ENCODE results near the gene VPS13C.

VPS13C gene

GRCh38 chr15:61935493-61935892 is 124.8 kb downstream of the VPS13C start:
- Histone ChIP-seq H3K9ac (ENCODE audit: insufficient read length, low read depth) (no peak overlapping the region), H3K4me1 (ENCODE audit: insufficient read depth, insufficient read length) (no peaks in the 10 kb centered on the region), H3K4me3 (ENCODE audit: insufficient read length, low read depth) (no peak overlapping the region), H3K9me3 (ENCODE audit: insufficient read depth, low read length) (no peaks in the 10 kb centered on the region), H3K27me3 (ENCODE audit: insufficient read depth, insufficient read length) (no peaks in the 10 kb centered on the region), H3K36me3 (ENCODE audit: insufficient read depth, insufficient read length, low read length) (no peaks in the 10 kb centered on the region)
- TF ChIP-seq ZNF274 (IDR thresholded peaks at IDR 0.05; ENCODE audit: low read depth, low read length) (no peak), SUZ12 (IDR thresholded peaks at IDR 0.05; ENCODE audit: extremely low read depth, insufficient read depth, insufficient read length) (no peak), YY1 (IDR thresholded peaks at IDR 0.05; ENCODE audit: insufficient read depth, insufficient read length) (no peak)
- no peak for DNase-seq (ENCODE audit: low read depth, low spot score)

GRCh38 chr15:61929452-61929851 is 130.8 kb downstream of the VPS13C start:
- Histone ChIP-seq H3K4me3 (ENCODE audit: insufficient read length, low read depth) (no peak overlapping the region), H3K9ac (ENCODE audit: insufficient read length, low read depth) (no peak overlapping the region), H3K9me3 (ENCODE audit: insufficient read depth, low read length) (no peaks in the 10 kb centered on the region), H3K27me3 (ENCODE audit: insufficient read depth, insufficient read length) (no peaks in the 10 kb centered on the region), H3K4me1 (ENCODE audit: insufficient read depth, insufficient read length) (no peaks in the 10 kb centered on the region), H3K36me3 (ENCODE audit: insufficient read depth, insufficient read length, low read length) (no peaks in the 10 kb centered on the region)
- TF ChIP-seq ZNF274 (IDR thresholded peaks at IDR 0.05; ENCODE audit: low read depth, low read length) (no peak), SUZ12 (IDR thresholded peaks at IDR 0.05; ENCODE audit: extremely low read depth, insufficient read depth, insufficient read length) (no peak), YY1 (IDR thresholded peaks at IDR 0.05; ENCODE audit: insufficient read depth, insufficient read length) (no peak)
- no peak for DNase-seq (ENCODE audit: low read depth, low spot score)

- DNase-seq (ENCODE audit: low read depth, low spot score): no peak
- Histone ChIP-seq H3K9ac (ENCODE audit: insufficient read length, low read depth) (no peak overlapping the region), H3K4me3 (ENCODE audit: insufficient read length, low read depth) (no peak overlapping the region), H3K9me3 (ENCODE audit: insufficient read depth, low read length) (no peaks in the 10 kb centered on the region), H3K27me3 (ENCODE audit: insufficient read depth, insufficient read length) (no peaks in the 10 kb centered on the region), H3K36me3 (ENCODE audit: insufficient read depth, insufficient read length, low read length) (peaks cover 3% of the 10 kb centered on the region), H3K4me1 (ENCODE audit: insufficient read depth, insufficient read length) (no peaks in the 10 kb centered on the region)
- TF ChIP-seq ZNF274 (IDR thresholded peaks at IDR 0.05; ENCODE audit: low read depth, low read length) (no peak), YY1 (IDR thresholded peaks at IDR 0.05; ENCODE audit: insufficient read depth, insufficient read length) (no peak), SUZ12 (IDR thresholded peaks at IDR 0.05; ENCODE audit: extremely low read depth, insufficient read depth, insufficient read length) (no peak)
These were observed 137.1 kb downstream of the VPS13C start for GRCh38 chr15:61923173-61923572.

DNA sequence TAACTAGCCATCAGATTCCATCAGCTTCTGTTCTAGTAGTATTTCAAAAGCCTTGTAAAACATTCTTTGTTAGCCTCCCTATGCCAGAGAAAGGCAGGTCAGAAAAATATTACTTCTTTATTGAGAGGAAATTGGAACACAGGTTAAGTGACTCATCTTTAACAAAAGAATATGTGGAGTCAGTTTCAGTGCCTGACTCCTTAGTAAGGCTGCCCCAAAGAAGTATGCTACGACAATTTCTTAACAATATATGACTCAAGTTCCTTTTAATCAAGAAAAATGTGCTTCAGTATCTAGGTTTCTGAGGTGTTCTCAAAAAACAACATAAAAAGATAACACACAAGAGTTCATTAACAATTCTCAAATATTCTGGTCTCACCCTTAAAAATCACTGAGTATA is 139.2 kb downstream of the VPS13C start:
- Histone ChIP-seq H3K27me3 (ENCODE audit: insufficient read depth, insufficient read length) (no peaks in the 10 kb centered on the region), H3K4me3 (ENCODE audit: insufficient read length, low read depth) (no peak overlapping the region), H3K36me3 (ENCODE audit: insufficient read depth, insufficient read length, low read length) (peaks cover 12% of the 10 kb centered on the region), H3K9me3 (ENCODE audit: insufficient read depth, low read length) (no peaks in the 10 kb centered on the region), H3K9ac (ENCODE audit: insufficient read length, low read depth) (no peak overlapping the region), H3K4me1 (ENCODE audit: insufficient read depth, insufficient read length) (no peaks in the 10 kb centered on the region)
- TF ChIP-seq ZNF274 (IDR thresholded peaks at IDR 0.05; ENCODE audit: low read depth, low read length): no peak
- no peak for DNase-seq (ENCODE audit: low read depth, low spot score)

GRCh38 chr15:61917457-61917856 is 142.8 kb downstream of the VPS13C start:
- DNase-seq (ENCODE audit: low read depth, low spot score): no peak
- Histone ChIP-seq H3K9me3 (ENCODE audit: insufficient read depth, low read length) (no peaks in the 10 kb centered on the region), H3K36me3 (ENCODE audit: insufficient read depth, insufficient read length, low read length) (peaks cover 12% of the 10 kb centered on the region), H3K4me3 (ENCODE audit: insufficient read length, low read depth) (no peak overlapping the region), H3K27me3 (ENCODE audit: insufficient read depth, insufficient read length) (no peaks in the 10 kb centered on the region), H3K9ac (ENCODE audit: insufficient read length, low read depth) (no peak overlapping the region), H3K4me1 (ENCODE audit: insufficient read depth, insufficient read length) (no peaks in the 10 kb centered on the region)
- TF ChIP-seq ZNF274 (IDR thresholded peaks at IDR 0.05; ENCODE audit: low read depth, low read length): no peak
- no peak for TF ChIP-seq YY1 (IDR thresholded peaks at IDR 0.05; ENCODE audit: insufficient read depth, insufficient read length)
- TF ChIP-seq SUZ12 (IDR thresholded peaks at IDR 0.05; ENCODE audit: extremely low read depth, insufficient read depth, insufficient read length): no peak

- H3K36me3 ChIP-seq (ENCODE audit: insufficient read depth, insufficient read length, low read length): peaks cover 9% of the 10 kb centered on the region
- no peaks in the 10 kb centered on the region for H3K9me3 ChIP-seq (ENCODE audit: insufficient read depth, low read length)
- H3K4me3 ChIP-seq (ENCODE audit: insufficient read length, low read depth): no peak overlapping the region
- no peaks in the 10 kb centered on the region for H3K4me1 ChIP-seq (ENCODE audit: insufficient read depth, insufficient read length)
- H3K9ac ChIP-seq (ENCODE audit: insufficient read length, low read depth): no peak overlapping the region
- H3K27me3 ChIP-seq (ENCODE audit: insufficient read depth, insufficient read length): no peaks in the 10 kb centered on the region
- no peak for DNase-seq (ENCODE audit: low read depth, low spot score)
- TF ChIP-seq YY1 (IDR thresholded peaks at IDR 0.05; ENCODE audit: insufficient read depth, insufficient read length) (no peak), SUZ12 (IDR thresholded peaks at IDR 0.05; ENCODE audit: extremely low read depth, insufficient read depth, insufficient read length) (no peak), ZNF274 (IDR thresholded peaks at IDR 0.05; ENCODE audit: low read depth, low read length) (no peak)
These were observed 144.1 kb downstream of the VPS13C start for GRCh38 chr15:61916104-61916503.

DNA sequence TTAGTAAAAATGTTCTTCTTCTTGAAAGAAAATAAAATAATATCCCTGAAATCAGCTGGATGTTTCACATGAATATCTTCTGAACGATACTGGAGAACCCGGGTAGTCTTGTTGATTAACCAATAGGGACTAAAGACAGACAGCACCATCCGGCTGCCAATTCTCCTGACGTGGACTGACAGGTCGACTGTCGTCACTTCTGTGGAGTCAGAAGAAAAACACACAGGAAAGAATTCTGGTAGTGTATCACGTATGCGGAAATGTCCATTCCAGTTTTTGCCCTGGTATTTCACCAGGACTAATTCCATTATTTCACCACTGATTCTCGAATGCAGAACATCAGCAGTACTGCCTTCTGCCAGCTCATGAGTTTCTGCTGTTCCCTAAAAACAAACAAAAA is 144.6 kb downstream of the VPS13C start:
- Histone ChIP-seq H3K4me3 (ENCODE audit: insufficient read length, low read depth) (no peak overlapping the region), H3K9me3 (ENCODE audit: insufficient read depth, low read length) (no peaks in the 10 kb centered on the region)
- no peak for TF ChIP-seq SUZ12 (IDR thresholded peaks at IDR 0.05; ENCODE audit: extremely low read depth, insufficient read depth, insufficient read length)
- TF ChIP-seq ZNF274 (IDR thresholded peaks at IDR 0.05; ENCODE audit: low read depth, low read length): no peak
- TF ChIP-seq YY1 (IDR thresholded peaks at IDR 0.05; ENCODE audit: insufficient read depth, insufficient read length): no peak

More for the DNA sequence above, 144.6 kb downstream of the VPS13C start:
- H3K9ac ChIP-seq (ENCODE audit: insufficient read length, low read depth): no peak overlapping the region
- no peaks in the 10 kb centered on the region for H3K27me3 ChIP-seq (ENCODE audit: insufficient read depth, insufficient read length)
- H3K36me3 ChIP-seq (ENCODE audit: insufficient read depth, insufficient read length, low read length): peaks cover 9% of the 10 kb centered on the region
- no peaks in the 10 kb centered on the region for H3K4me1 ChIP-seq (ENCODE audit: insufficient read depth, insufficient read length)
- DNase-seq (ENCODE audit: low read depth, low spot score): no peak

Measured in NT2/D1 (cell line).